HepG2 (cell line): Measurements from ENCODE around the gene PDE3A.

Experiments
- CHCHD3 ChIP-seq: sonication (generic); formaldehyde crosslinking; IDR thresholded peaks from 2 replicates; pipeline ENCODE4 v1.8.0; 2022; ENCODE audit warnings: mild to moderate bottlenecking, missing genetic modification reagents, moderate library complexity
- EZH2 ChIP-seq: conservative IDR thresholded peaks from 2 replicates; pipeline ENCODE4 v1.6.1; 2012; ENCODE audit warnings: mild to moderate bottlenecking, low read depth, low read length, moderate library complexity
- NCOR1 ChIP-seq: fragments of 200-600 bp; sonication (generic); IDR thresholded peaks from 2 replicates; pipeline ENCODE4 v1.7.0; 2017; ENCODE audit warnings: antibody characterized with exemption, low read length, borderline replicate concordance
- REPIN1 ChIP-seq: sonication (generic); formaldehyde crosslinking; IDR thresholded peaks from 2 replicates; pipeline ENCODE4 v1.8.0; 2022; ENCODE audit warnings: missing genetic modification reagents, low read depth, mild to moderate bottlenecking, borderline replicate concordance
- SIN3A ChIP-seq: IDR thresholded peaks from 2 replicates; pipeline ENCODE4 v1.6.1; 2011; ENCODE audit warnings: low read depth, mild to moderate bottlenecking, control low read depth, low read length, borderline replicate concordance
- TCF7L2 ChIP-seq: IDR thresholded peaks from 2 replicates; pipeline ENCODE4 v1.6.1; 2011; ENCODE audit warnings: mild to moderate bottlenecking, low read depth, low read length, moderate library complexity
- ZBTB42 ChIP-seq: sonication (generic); formaldehyde crosslinking; IDR thresholded peaks from 2 replicates; pipeline ENCODE4 v1.5.0; 2020; ENCODE audit warnings: mild to moderate bottlenecking, missing genetic modification reagents
- ZNF138 ChIP-seq: sonication (generic); formaldehyde crosslinking; IDR thresholded peaks from 2 replicates; pipeline ENCODE4 v1.5.0; 2020; ENCODE audit warnings: mild to moderate bottlenecking, low read depth, missing genetic modification reagents
- ZNF251 ChIP-seq: sonication (generic); formaldehyde crosslinking; IDR thresholded peaks from 2 replicates; pipeline ENCODE4 v1.9.0; 2021; ENCODE audit warnings: mild to moderate bottlenecking, missing genetic modification reagents
- TF ChIP-seq, protein P1 (sequence below): sonication (generic); formaldehyde crosslinking; IDR thresholded peaks from 2 replicates; pipeline ENCODE4 v1.5.0; 2020; ENCODE audit warnings: missing genetic modification reagents, mild to moderate bottlenecking, borderline replicate concordance
- TF ChIP-seq, protein P2 (sequence below): sonication (generic); formaldehyde crosslinking; IDR thresholded peaks from 2 replicates; pipeline ENCODE4 v1.5.0; 2020; ENCODE audit warnings: mild to moderate bottlenecking, missing genetic modification reagents

DNA sequence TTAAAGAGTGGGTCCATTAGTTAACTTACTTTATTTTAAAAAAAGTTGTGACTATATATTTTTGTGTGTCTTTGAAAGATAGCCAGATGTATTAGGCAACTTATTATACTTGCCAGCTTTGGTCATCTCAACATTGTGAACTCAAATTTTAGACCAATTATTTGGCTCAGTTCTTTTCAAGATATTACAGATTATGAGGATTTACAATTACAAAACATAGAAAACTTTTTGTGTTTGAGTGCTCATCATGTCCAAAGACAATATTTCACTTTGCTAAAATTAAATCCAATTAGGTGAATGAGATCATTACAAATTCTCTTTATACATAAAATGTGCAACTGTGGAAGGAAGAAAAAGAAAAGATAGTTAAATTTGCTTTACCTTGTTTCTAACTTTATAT is 18.3 kb upstream of the PDE3A start:
- TF ChIP-seq ZBTB42 (CRISPR knock-in tag) (no peak), ZNF251 (CRISPR knock-in tag) (no peak), EZH2 (no peak), TCF7L2 (no peak), REPIN1 (CRISPR knock-in tag) (no peak), NCOR1 (no peak), SIN3A (no peak), CHCHD3 (CRISPR knock-in tag) (no peak), ZNF138 (CRISPR knock-in tag) (no peak)
- TF ChIP-seq, protein P1, sequence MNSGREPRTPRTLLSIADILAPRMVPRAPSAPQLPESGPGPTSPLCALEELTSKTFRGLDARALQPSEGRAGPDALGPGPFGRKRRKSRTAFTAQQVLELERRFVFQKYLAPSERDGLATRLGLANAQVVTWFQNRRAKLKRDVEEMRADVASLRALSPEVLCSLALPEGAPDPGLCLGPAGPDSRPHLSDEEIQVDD (CRISPR knock-in tag) = no peak
- TF ChIP-seq, protein P2, sequence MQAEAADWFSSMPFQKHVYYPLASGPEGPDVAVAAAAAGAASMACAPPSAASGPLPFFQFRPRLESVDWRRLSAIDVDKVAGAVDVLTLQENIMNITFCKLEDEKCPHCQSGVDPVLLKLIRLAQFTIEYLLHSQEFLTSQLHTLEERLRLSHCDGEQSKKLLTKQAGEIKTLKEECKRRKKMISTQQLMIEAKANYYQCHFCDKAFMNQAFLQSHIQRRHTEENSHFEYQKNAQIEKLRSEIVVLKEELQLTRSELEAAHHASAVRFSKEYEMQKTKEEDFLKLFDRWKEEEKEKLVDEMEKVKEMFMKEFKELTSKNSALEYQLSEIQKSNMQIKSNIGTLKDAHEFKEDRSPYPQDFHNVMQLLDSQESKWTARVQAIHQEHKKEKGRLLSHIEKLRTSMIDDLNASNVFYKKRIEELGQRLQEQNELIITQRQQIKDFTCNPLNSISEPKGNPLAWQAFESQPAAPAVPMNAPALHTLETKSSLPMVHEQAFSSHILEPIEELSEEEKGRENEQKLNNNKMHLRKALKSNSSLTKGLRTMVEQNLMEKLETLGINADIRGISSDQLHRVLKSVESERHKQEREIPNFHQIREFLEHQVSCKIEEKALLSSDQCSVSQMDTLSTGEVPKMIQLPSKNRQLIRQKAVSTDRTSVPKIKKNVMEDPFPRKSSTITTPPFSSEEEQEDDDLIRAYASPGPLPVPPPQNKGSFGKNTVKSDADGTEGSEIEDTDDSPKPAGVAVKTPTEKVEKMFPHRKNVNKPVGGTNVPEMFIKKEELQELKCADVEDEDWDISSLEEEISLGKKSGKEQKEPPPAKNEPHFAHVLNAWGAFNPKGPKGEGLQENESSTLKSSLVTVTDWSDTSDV (CRISPR knock-in tag) = no peak
